H1 (cell line): ENCODE measurements around the gene ZBTB44.

Source experiments
- CTCF ChIP-seq, 3 experiments: IDR thresholded peaks; 1 replicate in 2 of 3; 2 replicates in 1 of 3; pipeline versions ENCODE4 v1.5.1 to v1.6.1; 2011; ENCODE audit warnings: low read length in 3 of 3, mild to moderate bottlenecking in 3 of 3, inconsistent platforms in 2 of 3, low read depth in 1 of 3, moderate library complexity in 1 of 3; ENCODE audit not compliant: insufficient read depth in 1 of 3; ENCODE audit errors: control extremely low read depth in 1 of 3
- JUN ChIP-seq: IDR thresholded peaks from 2 replicates; pipeline ENCODE4 v1.6.1; 2011; ENCODE audit warnings: low read depth, mild to moderate bottlenecking, improper control_type of control experiment, low read length

GRCh38 chr11:130261571-130261970 is 53.1 kb downstream of the ZBTB44 start:
- TF ChIP-seq JUN (no peak), CTCF (IDR thresholded peaks at IDR 0.05; ENCODE audit: control extremely low read depth in 1 of 3, insufficient read depth in 1 of 3, low read depth in 1 of 3, low read length in 3 of 3) (no peak)
